Measurements from ENCODE around the gene CKMT2. TPM values are rescaled to one million over a fixed set of nuclear protein-coding genes. Genes with fewer than 3 reads are reported as not detected.

The CKMT2 gene
- total and polyA plus RNA-seq, 2 experiments from 2014 or later, result 2.9 to 8.2 TPM

DNA sequence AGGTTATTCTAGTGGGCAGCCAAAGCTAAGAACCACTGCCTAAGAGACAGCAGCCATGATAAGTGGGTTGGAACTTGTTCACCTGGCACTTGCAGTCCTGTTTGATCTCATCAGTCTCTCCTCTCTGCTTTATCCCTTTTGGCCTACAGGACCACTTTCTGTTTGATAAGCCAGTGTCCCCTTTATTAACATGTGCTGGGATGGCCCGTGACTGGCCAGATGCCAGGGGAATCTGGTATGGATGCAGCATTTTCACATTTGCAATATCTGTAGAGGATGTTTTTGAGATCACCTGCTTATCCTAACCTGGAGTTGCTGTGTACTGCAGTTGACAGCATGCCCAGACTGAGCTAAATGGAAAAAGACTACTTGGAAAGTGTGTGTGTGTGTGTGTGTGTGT lies 23.6 kb downstream of the CKMT2 start:
- no peaks in the 10 kb centered on the region for H3K36me3 ChIP-seq (ENCODE audit: insufficient read depth)
- Mint-ChIP-seq H3K27ac (no peak overlapping the region), H3K27me3 (ENCODE audit: insufficient read depth, low read depth, poor library complexity) (no peaks in the 10 kb centered on the region), H3K9me3 (peaks cover 10% of the 10 kb centered on the region; the same call in 2 of the 3 replicates), H3K36me3 (ENCODE audit: low read depth) (peaks cover 31% of the 10 kb centered on the region; the same call in 2 of the 3 replicates), H3K4me1 (peaks cover 21% of the 10 kb centered on the region), H3K4me3 (no peak overlapping the region)
- no peaks in the 10 kb centered on the region for H3K9me2 ChIP-seq (ENCODE audit: insufficient read depth)
- ATAC-seq (no peak), DNase-seq (ENCODE audit: low spot score) (no peak)
- H3K4me3 ChIP-seq, result no peak overlapping the region
- no peak overlapping the region for H3K27ac ChIP-seq (ENCODE audit: low read depth)
- H3K4me1 ChIP-seq (ENCODE audit: insufficient read depth), result no peaks in the 10 kb centered on the region; the same call in 1 of the 2 replicates
- peaks cover 35% of the 10 kb centered on the region for H3K79me2 ChIP-seq (replicated peaks; ENCODE audit: insufficient read depth)
- TF ChIP-seq JUNB (IDR thresholded peaks at IDR 0.05; ENCODE audit: unreplicated experiment) (no peak), POLR2AphosphoS5 (IDR thresholded peaks at IDR 0.05; ENCODE audit: low read depth) (no peak), EZH2phosphoT487 (IDR thresholded peaks at IDR 0.05; ENCODE audit: unreplicated experiment) (no peak), STAT1 (IDR thresholded peaks at IDR 0.05; ENCODE audit: unreplicated experiment) (no peak), ZNF331 (CRISPR knock-in tag; IDR thresholded peaks at IDR 0.05; ENCODE audit: low read depth) (no peak), ZNF114 (CRISPR knock-in tag; IDR thresholded peaks at IDR 0.05) (no peak), NANOG (IDR thresholded peaks at IDR 0.05; ENCODE audit: borderline replicate concordance) (no peak), EZH2 (IDR thresholded peaks at IDR 0.05; ENCODE audit: low read depth, unreplicated experiment) (no peak), CREB1 (CRISPR knock-in tag; IDR thresholded peaks at IDR 0.05; ENCODE audit: low read depth) (no peak)
- TF ChIP-seq, protein P1, sequence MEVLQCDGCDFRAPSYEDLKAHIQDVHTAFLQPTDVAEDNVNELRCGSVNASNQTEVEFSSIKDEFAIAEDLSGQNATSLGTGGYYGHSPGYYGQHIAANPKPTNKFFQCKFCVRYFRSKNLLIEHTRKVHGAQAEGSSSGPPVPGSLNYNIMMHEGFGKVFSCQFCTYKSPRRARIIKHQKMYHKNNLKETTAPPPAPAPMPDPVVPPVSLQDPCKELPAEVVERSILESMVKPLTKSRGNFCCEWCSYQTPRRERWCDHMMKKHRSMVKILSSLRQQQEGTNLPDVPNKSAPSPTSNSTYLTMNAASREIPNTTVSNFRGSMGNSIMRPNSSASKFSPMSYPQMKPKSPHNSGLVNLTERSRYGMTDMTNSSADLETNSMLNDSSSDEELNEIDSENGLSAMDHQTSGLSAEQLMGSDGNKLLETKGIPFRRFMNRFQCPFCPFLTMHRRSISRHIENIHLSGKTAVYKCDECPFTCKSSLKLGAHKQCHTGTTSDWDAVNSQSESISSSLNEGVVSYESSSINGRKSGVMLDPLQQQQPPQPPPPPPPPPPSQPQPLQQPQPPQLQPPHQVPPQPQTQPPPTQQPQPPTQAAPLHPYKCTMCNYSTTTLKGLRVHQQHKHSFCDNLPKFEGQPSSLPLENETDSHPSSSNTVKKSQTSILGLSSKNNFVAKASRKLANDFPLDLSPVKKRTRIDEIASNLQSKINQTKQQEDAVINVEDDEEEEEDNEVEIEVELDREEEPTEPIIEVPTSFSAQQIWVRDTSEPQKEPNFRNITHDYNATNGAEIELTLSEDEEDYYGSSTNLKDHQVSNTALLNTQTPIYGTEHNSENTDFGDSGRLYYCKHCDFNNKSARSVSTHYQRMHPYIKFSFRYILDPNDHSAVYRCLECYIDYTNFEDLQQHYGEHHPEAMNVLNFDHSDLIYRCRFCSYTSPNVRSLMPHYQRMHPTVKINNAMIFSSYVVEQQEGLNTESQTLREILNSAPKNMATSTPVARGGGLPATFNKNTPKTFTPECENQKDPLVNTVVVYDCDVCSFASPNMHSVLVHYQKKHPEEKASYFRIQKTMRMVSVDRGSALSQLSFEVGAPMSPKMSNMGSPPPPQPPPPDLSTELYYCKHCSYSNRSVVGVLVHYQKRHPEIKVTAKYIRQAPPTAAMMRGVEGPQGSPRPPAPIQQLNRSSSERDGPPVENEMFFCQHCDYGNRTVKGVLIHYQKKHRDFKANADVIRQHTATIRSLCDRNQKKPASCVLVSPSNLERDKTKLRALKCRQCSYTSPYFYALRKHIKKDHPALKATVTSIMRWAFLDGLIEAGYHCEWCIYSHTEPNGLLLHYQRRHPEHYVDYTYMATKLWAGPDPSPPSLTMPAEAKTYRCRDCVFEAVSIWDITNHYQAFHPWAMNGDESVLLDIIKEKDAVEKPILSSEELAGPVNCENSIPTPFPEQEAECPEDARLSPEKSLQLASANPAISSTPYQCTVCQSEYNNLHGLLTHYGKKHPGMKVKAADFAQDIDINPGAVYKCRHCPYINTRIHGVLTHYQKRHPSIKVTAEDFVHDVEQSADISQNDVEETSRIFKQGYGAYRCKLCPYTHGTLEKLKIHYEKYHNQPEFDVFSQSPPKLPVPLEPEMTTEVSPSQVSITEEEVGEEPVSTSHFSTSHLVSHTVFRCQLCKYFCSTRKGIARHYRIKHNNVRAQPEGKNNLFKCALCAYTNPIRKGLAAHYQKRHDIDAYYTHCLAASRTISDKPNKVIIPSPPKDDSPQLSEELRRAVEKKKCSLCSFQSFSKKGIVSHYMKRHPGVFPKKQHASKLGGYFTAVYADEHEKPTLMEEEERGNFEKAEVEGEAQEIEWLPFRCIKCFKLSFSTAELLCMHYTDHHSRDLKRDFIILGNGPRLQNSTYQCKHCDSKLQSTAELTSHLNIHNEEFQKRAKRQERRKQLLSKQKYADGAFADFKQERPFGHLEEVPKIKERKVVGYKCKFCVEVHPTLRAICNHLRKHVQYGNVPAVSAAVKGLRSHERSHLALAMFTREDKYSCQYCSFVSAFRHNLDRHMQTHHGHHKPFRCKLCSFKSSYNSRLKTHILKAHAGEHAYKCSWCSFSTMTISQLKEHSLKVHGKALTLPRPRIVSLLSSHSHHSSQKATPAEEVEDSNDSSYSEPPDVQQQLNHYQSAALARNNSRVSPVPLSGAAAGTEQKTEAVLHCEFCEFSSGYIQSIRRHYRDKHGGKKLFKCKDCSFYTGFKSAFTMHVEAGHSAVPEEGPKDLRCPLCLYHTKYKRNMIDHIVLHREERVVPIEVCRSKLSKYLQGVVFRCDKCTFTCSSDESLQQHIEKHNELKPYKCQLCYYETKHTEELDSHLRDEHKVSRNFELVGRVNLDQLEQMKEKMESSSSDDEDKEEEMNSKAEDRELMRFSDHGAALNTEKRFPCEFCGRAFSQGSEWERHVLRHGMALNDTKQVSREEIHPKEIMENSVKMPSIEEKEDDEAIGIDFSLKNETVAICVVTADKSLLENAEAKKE (CRISPR knock-in tag; IDR thresholded peaks at IDR 0.05), result no peak
- TF ChIP-seq, protein P2, sequence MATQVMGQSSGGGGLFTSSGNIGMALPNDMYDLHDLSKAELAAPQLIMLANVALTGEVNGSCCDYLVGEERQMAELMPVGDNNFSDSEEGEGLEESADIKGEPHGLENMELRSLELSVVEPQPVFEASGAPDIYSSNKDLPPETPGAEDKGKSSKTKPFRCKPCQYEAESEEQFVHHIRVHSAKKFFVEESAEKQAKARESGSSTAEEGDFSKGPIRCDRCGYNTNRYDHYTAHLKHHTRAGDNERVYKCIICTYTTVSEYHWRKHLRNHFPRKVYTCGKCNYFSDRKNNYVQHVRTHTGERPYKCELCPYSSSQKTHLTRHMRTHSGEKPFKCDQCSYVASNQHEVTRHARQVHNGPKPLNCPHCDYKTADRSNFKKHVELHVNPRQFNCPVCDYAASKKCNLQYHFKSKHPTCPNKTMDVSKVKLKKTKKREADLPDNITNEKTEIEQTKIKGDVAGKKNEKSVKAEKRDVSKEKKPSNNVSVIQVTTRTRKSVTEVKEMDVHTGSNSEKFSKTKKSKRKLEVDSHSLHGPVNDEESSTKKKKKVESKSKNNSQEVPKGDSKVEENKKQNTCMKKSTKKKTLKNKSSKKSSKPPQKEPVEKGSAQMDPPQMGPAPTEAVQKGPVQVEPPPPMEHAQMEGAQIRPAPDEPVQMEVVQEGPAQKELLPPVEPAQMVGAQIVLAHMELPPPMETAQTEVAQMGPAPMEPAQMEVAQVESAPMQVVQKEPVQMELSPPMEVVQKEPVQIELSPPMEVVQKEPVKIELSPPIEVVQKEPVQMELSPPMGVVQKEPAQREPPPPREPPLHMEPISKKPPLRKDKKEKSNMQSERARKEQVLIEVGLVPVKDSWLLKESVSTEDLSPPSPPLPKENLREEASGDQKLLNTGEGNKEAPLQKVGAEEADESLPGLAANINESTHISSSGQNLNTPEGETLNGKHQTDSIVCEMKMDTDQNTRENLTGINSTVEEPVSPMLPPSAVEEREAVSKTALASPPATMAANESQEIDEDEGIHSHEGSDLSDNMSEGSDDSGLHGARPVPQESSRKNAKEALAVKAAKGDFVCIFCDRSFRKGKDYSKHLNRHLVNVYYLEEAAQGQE (IDR thresholded peaks at IDR 0.05; ENCODE audit: unreplicated experiment), result no peak
- TF ChIP-seq, protein P3, sequence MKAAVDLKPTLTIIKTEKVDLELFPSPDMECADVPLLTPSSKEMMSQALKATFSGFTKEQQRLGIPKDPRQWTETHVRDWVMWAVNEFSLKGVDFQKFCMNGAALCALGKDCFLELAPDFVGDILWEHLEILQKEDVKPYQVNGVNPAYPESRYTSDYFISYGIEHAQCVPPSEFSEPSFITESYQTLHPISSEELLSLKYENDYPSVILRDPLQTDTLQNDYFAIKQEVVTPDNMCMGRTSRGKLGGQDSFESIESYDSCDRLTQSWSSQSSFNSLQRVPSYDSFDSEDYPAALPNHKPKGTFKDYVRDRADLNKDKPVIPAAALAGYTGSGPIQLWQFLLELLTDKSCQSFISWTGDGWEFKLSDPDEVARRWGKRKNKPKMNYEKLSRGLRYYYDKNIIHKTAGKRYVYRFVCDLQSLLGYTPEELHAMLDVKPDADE (IDR thresholded peaks at IDR 0.05), result no peak
- TF ChIP-seq, protein P4, sequence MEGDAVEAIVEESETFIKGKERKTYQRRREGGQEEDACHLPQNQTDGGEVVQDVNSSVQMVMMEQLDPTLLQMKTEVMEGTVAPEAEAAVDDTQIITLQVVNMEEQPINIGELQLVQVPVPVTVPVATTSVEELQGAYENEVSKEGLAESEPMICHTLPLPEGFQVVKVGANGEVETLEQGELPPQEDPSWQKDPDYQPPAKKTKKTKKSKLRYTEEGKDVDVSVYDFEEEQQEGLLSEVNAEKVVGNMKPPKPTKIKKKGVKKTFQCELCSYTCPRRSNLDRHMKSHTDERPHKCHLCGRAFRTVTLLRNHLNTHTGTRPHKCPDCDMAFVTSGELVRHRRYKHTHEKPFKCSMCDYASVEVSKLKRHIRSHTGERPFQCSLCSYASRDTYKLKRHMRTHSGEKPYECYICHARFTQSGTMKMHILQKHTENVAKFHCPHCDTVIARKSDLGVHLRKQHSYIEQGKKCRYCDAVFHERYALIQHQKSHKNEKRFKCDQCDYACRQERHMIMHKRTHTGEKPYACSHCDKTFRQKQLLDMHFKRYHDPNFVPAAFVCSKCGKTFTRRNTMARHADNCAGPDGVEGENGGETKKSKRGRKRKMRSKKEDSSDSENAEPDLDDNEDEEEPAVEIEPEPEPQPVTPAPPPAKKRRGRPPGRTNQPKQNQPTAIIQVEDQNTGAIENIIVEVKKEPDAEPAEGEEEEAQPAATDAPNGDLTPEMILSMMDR (conservative IDR thresholded peaks at IDR 0.05; ENCODE audit: low read depth in 2 of 2), result no peak
- no peaks in the 10 kb centered on the region for H3K27me3 ChIP-seq (ENCODE audit: insufficient read depth)
- peaks cover 12% of the 10 kb centered on the region; the same call in 1 of the 2 replicates for H4K20me1 ChIP-seq (replicated peaks; ENCODE audit: insufficient read depth)
- no peaks in the 10 kb centered on the region for H3F3A ChIP-seq (replicated peaks; ENCODE audit: low read depth)
- H3K4me2 ChIP-seq, result no peak overlapping the region
- no peak overlapping the region for H2AFZ ChIP-seq

Measured in GM23338 (cell line).